ENCODE measurements around the gene OR2D3.
"Not testable (repeated sequence)": the region's sequence is repeated elsewhere in the genome, so short reads cannot be mapped to it uniquely, and the experiment has no call there.

OR2D3 gene

GRCh38 chr11:6876325-6876724 is 44.5 kb upstream of the OR2D3 start, which contains the start of gene OR10A4:
OR10A4 (plus strand) TSS chr11:6876625; CDS start chr11:6876648, 23 bp downstream.
- Histone ChIP-seq H3K4me2 (ENCODE audit: low read length) (no peak within 1 kb of the TSS), H3K27me3 (ENCODE audit: insufficient read depth, low read length) (no peaks in the 10 kb centered on the region), H3K9me2 (ENCODE audit: low read depth, low read length) (no peaks in the 10 kb centered on the region), H3K36me3 (ENCODE audit: insufficient read depth, low read length) (no peaks in the 10 kb centered on the region), H3K79me2 (ENCODE audit: insufficient read depth, low read length) (no peaks in the 10 kb centered on the region), H3K9me3 (ENCODE audit: low read length) (no peaks in the 10 kb centered on the region), H2AFZ (ENCODE audit: low read length) (no peak within 1 kb of the TSS), H3F3A (ENCODE audit: insufficient read depth, low read length) (no peaks in the 10 kb centered on the region), H3K27ac (ENCODE audit: low read depth, low read length, poor library complexity, severe bottlenecking) (no peak within 1 kb of the TSS), H4K20me1 (ENCODE audit: insufficient read depth, low read length) (no peaks in the 10 kb centered on the region), H3K4me3 (ENCODE audit: low read depth, low read length, poor library complexity, severe bottlenecking) (no peak within 1 kb of the TSS), H3K4me1 (ENCODE audit: insufficient read depth, low read length, severe bottlenecking) (no peaks in the 10 kb centered on the region), H3K9ac (ENCODE audit: low read length) (no peak within 1 kb of the TSS)
- TF ChIP-seq EZH2 (IDR thresholded peaks at IDR 0.05; ENCODE audit: borderline replicate concordance, low read length) (no peak), CTCF (IDR thresholded peaks at IDR 0.05; ENCODE audit: low read length) (no peak)

- Histone ChIP-seq H3K27me3 (ENCODE audit: insufficient read depth, low read length) (no peaks in the 10 kb centered on the region), H3F3A (ENCODE audit: insufficient read depth, low read length) (no peaks in the 10 kb centered on the region), H3K9ac (ENCODE audit: low read length) (no peak overlapping the region), H3K9me3 (ENCODE audit: low read length) (no peaks in the 10 kb centered on the region), H3K79me2 (ENCODE audit: insufficient read depth, low read length) (no peaks in the 10 kb centered on the region), H3K27ac (ENCODE audit: low read depth, low read length, poor library complexity, severe bottlenecking) (no peak overlapping the region), H3K4me2 (ENCODE audit: low read length) (no peak overlapping the region), H4K20me1 (ENCODE audit: insufficient read depth, low read length) (no peaks in the 10 kb centered on the region), H3K36me3 (ENCODE audit: insufficient read depth, low read length) (no peaks in the 10 kb centered on the region), H3K4me1 (ENCODE audit: insufficient read depth, low read length, severe bottlenecking) (no peaks in the 10 kb centered on the region), H3K9me2 (ENCODE audit: low read depth, low read length) (no peaks in the 10 kb centered on the region), H3K4me3 (ENCODE audit: low read depth, low read length, poor library complexity, severe bottlenecking) (no peak overlapping the region), H2AFZ (ENCODE audit: low read length) (no peak overlapping the region)
- TF ChIP-seq CTCF (IDR thresholded peaks at IDR 0.05; ENCODE audit: low read length): no peak
Observed at GRCh38 chr11:6876914-6877313, 43.9 kb upstream of the OR2D3 start.

- no peaks in the 10 kb centered on the region for H4K20me1 ChIP-seq (ENCODE audit: insufficient read depth, low read length)
- no peaks in the 10 kb centered on the region for H3K4me1 ChIP-seq (ENCODE audit: insufficient read depth, low read length, severe bottlenecking)
- H3F3A ChIP-seq (ENCODE audit: insufficient read depth, low read length): no peaks in the 10 kb centered on the region
- H3K9me2 ChIP-seq (ENCODE audit: low read depth, low read length): no peaks in the 10 kb centered on the region
- no peak overlapping the region for H3K9ac ChIP-seq (ENCODE audit: low read length)
- H3K36me3 ChIP-seq (ENCODE audit: insufficient read depth, low read length): no peaks in the 10 kb centered on the region
- no peaks in the 10 kb centered on the region for H3K9me3 ChIP-seq (ENCODE audit: low read length)
- no peak overlapping the region for H3K27ac ChIP-seq (ENCODE audit: low read depth, low read length, poor library complexity, severe bottlenecking)
- no peaks in the 10 kb centered on the region for H3K27me3 ChIP-seq (ENCODE audit: insufficient read depth, low read length)
- no peak overlapping the region for H3K4me3 ChIP-seq (ENCODE audit: low read depth, low read length, poor library complexity, severe bottlenecking)
- H2AFZ ChIP-seq (ENCODE audit: low read length): no peak overlapping the region
- no peaks in the 10 kb centered on the region for H3K79me2 ChIP-seq (ENCODE audit: insufficient read depth, low read length)
- no peak overlapping the region for H3K4me2 ChIP-seq (ENCODE audit: low read length)
- no peak for TF ChIP-seq CTCF (IDR thresholded peaks at IDR 0.05; ENCODE audit: low read length)
- no peak for TF ChIP-seq EZH2 (IDR thresholded peaks at IDR 0.05; ENCODE audit: borderline replicate concordance, low read length)
Observed at GRCh38 chr11:6882751-6883150, 38.1 kb upstream of the OR2D3 start.

- not testable (repeated sequence) for H3K27ac ChIP-seq (ENCODE audit: low read depth, low read length, poor library complexity, severe bottlenecking); H2AFZ ChIP-seq (ENCODE audit: low read length); H3K79me2 ChIP-seq (ENCODE audit: insufficient read depth, low read length); H3K4me1 ChIP-seq (ENCODE audit: insufficient read depth, low read length, severe bottlenecking); H4K20me1 ChIP-seq (ENCODE audit: insufficient read depth, low read length); H3K9me2 ChIP-seq (ENCODE audit: low read depth, low read length); H3K4me3 ChIP-seq (ENCODE audit: low read depth, low read length, poor library complexity, severe bottlenecking); H3K9ac ChIP-seq (ENCODE audit: low read length); H3K36me3 ChIP-seq (ENCODE audit: insufficient read depth, low read length); H3K27me3 ChIP-seq (ENCODE audit: insufficient read depth, low read length); H3F3A ChIP-seq (ENCODE audit: insufficient read depth, low read length); H3K4me2 ChIP-seq (ENCODE audit: low read length); H3K9me3 ChIP-seq (ENCODE audit: low read length)
Observed at GRCh38 chr11:6887711-6888110, 33.1 kb upstream of the OR2D3 start.

All from OCI-LY1 (cell line).